HepG2 (cell line): ENCODE data around the gene MYH10. TPM values are rescaled to one million over a fixed set of nuclear protein-coding genes. Genes with fewer than 3 reads are reported as not detected.

ENCODE experiments used
- ATAC-seq: fragments of 200-7000 bp; cut with Tn5 transposase; 3 replicates; pipeline ENCODE4 v1.9.1; 2020; ENCODE audit warnings: mild to moderate bottlenecking, moderate library complexity
- BruUV-seq: library from RNA; stranded (reverse); fragments of 400-500 nt; replicated peaks from 2 replicates; lab custom pipeline; 2021; lab: Mats Ljungman, UMichigan
- CTCF ChIA-PET: fragments of 300-600 bp; formaldehyde crosslinking; extraction: SDS; loops from one replicate; lab custom pipeline; 2021; ENCODE audit warnings: low total read pairs, inconsistent platforms, low intra/inter-chr PET ratio; lab: Yijun Ruan, JAX
- POLR2A ChIA-PET: fragments of 350-600 bp; sonication (Branson Sonifier 250); formaldehyde crosslinking; loops from one replicate; lab custom pipeline; 2020; ENCODE audit warnings: antibody characterized with exemption, inconsistent platforms; lab: Yijun Ruan, JAX
- DNase-seq: peaks from one replicate; pipeline ENCODE4 v3.0.0-alpha.2; 2015; ENCODE audit warnings: low spot score
- FAIRE-seq: peaks from 3 replicates; lab custom pipeline; 2011; peaks lifted over from hg19 to GRCh38; lab: Jason Lieb, UNC
- H2AFZ ChIP-seq: one replicate; pipeline ENCODE4 v1.6.1; 2011; ENCODE audit warnings: low read length, inconsistent platforms
- H3K27ac ChIP-seq: fragments of 300-600 bp; 3 replicates; pipeline ENCODE4 v1.8.0; 2011; ENCODE audit warnings: mixed run types, mild to moderate bottlenecking, mixed read lengths, low read length, inconsistent platforms; ENCODE audit not compliant: insufficient read depth; ENCODE audit errors: extremely low read length
- H3K27me3 ChIP-seq, 2 experiments: fragments of 200-600 bp in 1 of 2; 2 replicates in 1 of 2; 3 replicates in 1 of 2; pipeline versions ENCODE4 v1.6.0 to v1.8.0; 2011; ENCODE audit warnings: low read length in 2 of 2, mild to moderate bottlenecking in 2 of 2, moderate library complexity in 2 of 2, inconsistent platforms in 1 of 2; ENCODE audit not compliant: insufficient read depth in 2 of 2, control insufficient read depth in 1 of 2
- H3K36me3 ChIP-seq, 2 experiments: fragments of 200-600 bp in 1 of 2; replicated peaks in 1 of 2; 2 replicates in 1 of 2; 3 replicates in 1 of 2; pipeline versions ENCODE4 v1.5.1 to v1.8.0; 2011; ENCODE audit warnings: low read length in 2 of 2, inconsistent platforms in 1 of 2; ENCODE audit not compliant: insufficient read depth in 2 of 2, control insufficient read depth in 1 of 2
- H3K4me1 ChIP-seq: 2 replicates; pipeline ENCODE4 v1.5.1; 2012; ENCODE audit warnings: low read length, inconsistent platforms; ENCODE audit not compliant: insufficient read depth
- H3K4me2 ChIP-seq: 2 replicates; pipeline ENCODE4 v1.6.0; 2011; ENCODE audit warnings: low read depth, low read length, inconsistent platforms
- H3K4me3 ChIP-seq, 3 experiments: fragments of 200-600 bp in 1 of 3; sonication (generic), shearing (Covaris generic) in 1 of 3; replicated peaks in 1 of 3; 2 replicates each; pipeline ENCODE4 v1.5.1; 2011 to 2016; ENCODE audit warnings: low read length in 3 of 3, inconsistent platforms in 2 of 3, low read depth in 2 of 3, mild to moderate bottlenecking in 2 of 3, control low read depth in 1 of 3, mixed read lengths in 1 of 3; ENCODE audit not compliant: insufficient read depth in 1 of 3
- H3K79me2 ChIP-seq: one replicate; pipeline ENCODE4 v1.6.1; 2011; ENCODE audit warnings: low read length, inconsistent platforms; ENCODE audit not compliant: insufficient read depth
- H3K9ac ChIP-seq: 2 replicates; pipeline ENCODE4 v1.6.0; 2011; ENCODE audit warnings: mild to moderate bottlenecking, low read depth, low read length, inconsistent platforms; ENCODE audit not compliant: insufficient read depth
- H3K9me3 ChIP-seq: 2 replicates; pipeline ENCODE4 v1.5.1; 2012; ENCODE audit warnings: mild to moderate bottlenecking, low read length
- H4K20me1 ChIP-seq: 2 replicates; pipeline ENCODE4 v1.6.0; 2011; ENCODE audit warnings: inconsistent platforms, mild to moderate bottlenecking, low read length, moderate library complexity; ENCODE audit not compliant: insufficient read depth
- ARHGAP35 ChIP-seq: sonication (generic); formaldehyde crosslinking; IDR thresholded peaks from 2 replicates; pipeline ENCODE4 v1.9.0; 2022; ENCODE audit warnings: mild to moderate bottlenecking, inconsistent platforms, moderate library complexity, missing genetic modification reagents, borderline replicate concordance
- IKZF1 ChIP-seq: fragments of 450-650 bp; IDR thresholded peaks from 2 replicates; pipeline ENCODE4 v1.7.1; 2016
- REPIN1 ChIP-seq: sonication (generic); formaldehyde crosslinking; IDR thresholded peaks from 2 replicates; pipeline ENCODE4 v1.8.0; 2022; ENCODE audit warnings: missing genetic modification reagents, low read depth, mild to moderate bottlenecking, borderline replicate concordance
- SATB2 ChIP-seq: sonication (generic); formaldehyde crosslinking; IDR thresholded peaks from 2 replicates; pipeline ENCODE4 v1.5.0; 2020; ENCODE audit warnings: missing genetic modification reagents
- SRSF4 ChIP-seq: fragments of 200-400 bp; formaldehyde crosslinking; IDR thresholded peaks from one replicate; pipeline ENCODE4 v1.6.1; 2018; ENCODE audit warnings: mild to moderate bottlenecking, low read depth, low read length, moderate library complexity; ENCODE audit not compliant: poor library complexity, severe bottlenecking
- TAF15 ChIP-seq: fragments of 200-400 bp; formaldehyde crosslinking; IDR thresholded peaks from one replicate; pipeline ENCODE4 v1.6.1; 2018; ENCODE audit warnings: mild to moderate bottlenecking, low read depth, low read length; ENCODE audit not compliant: poor library complexity, severe bottlenecking
- ZNF3 ChIP-seq: IDR thresholded peaks from 2 replicates; pipeline ENCODE4 v1.7.0; 2017; ENCODE audit warnings: inconsistent platforms
- ZNF552 ChIP-seq: sonication (generic); formaldehyde crosslinking; IDR thresholded peaks from 2 replicates; pipeline ENCODE4 v1.9.0; 2022; ENCODE audit warnings: missing genetic modification reagents, mild to moderate bottlenecking, borderline replicate concordance
- ZNF576 ChIP-seq: sonication (generic); formaldehyde crosslinking; IDR thresholded peaks from 2 replicates; pipeline ENCODE4 v1.4.0; 2020; ENCODE audit warnings: mild to moderate bottlenecking, missing genetic modification reagents
- ZNF629 ChIP-seq: sonication (generic); formaldehyde crosslinking; conservative IDR thresholded peaks from 2 replicates; pipeline ENCODE4 v1.5.0; 2020; ENCODE audit warnings: missing genetic modification reagents
- ZNF639 ChIP-seq: conservative IDR thresholded peaks from 2 replicates; pipeline ENCODE4 v1.6.1; 2018; ENCODE audit warnings: missing genetic modification reagents
- WGBS: methylation state at CpG from one replicate; pipeline ENCODE4 v1.1.6; 2017; ENCODE audit warnings: low lambda C conversion rate; 5-methylcytosine and 5-hydroxymethylcytosine counted together
- in situ Hi-C: cut with HindIII; loops from 2 replicates; pipeline ENCODE4 v1.10.0; 2017; ENCODE audit warnings: low pct_unique_long_range_greater_than_20kb; ENCODE audit not compliant: extremely low pct_ligation_motif_present
- intact Hi-C: fragments of 100-400 bp; cut with micrococcal nuclease; formaldehyde crosslinking; loops from one replicate; pipeline ENCODE4 v1.10.0; 2022; ENCODE audit not compliant: unreplicated experiment
- polyA plus RNA-seq, 8 experiments: library from polyadenylated mRNA; depleted of rRNA in 3 of 8; stranded (reverse) in 7 of 8; unstranded in 1 of 8; fragments of >200 nt; fragmentation: Illumina TruSeq in 4 of 8; extraction: Trizol in 4 of 8; gene quantifications; 2 replicates each; pipeline versions ENCODE4 v1.2.1 to v1.2.3, GENCODE V29; 2011 to 2016; ENCODE audit warnings: low read depth in 4 of 8, missing spikeins in 1 of 8, mixed read lengths in 1 of 8; ENCODE audit not compliant: insufficient read depth in 1 of 8
- total RNA-seq, 5 experiments: library from RNA; depleted of rRNA; stranded (reverse); fragments of >200 nt; fragmentation: Illumina TruSeq; extraction: Trizol; gene quantifications; 2 replicates each; pipeline ENCODE4 v1.2.3, GENCODE V29; 2016; ENCODE audit warnings: low read depth in 1 of 5

Gene MYH10
- total and polyA plus RNA-seq, 2 of the 13 experiments (the other 11 are each of a cell fraction or from before 2014, with no cell fraction given) = 43.4 to 68.6 TPM

GRCh38 chr17:8665684-8666083 lies 35.2 kb upstream of the MYH10 start:
- no peak overlapping the region for H3K27ac ChIP-seq
- H4K20me1 ChIP-seq = no peaks in the 10 kb centered on the region
- intact Hi-C loops = no loop called here
- DNase-seq (no peak), ATAC-seq (no peak), FAIRE-seq (no peak)
- no peak overlapping the region for H3K4me3 ChIP-seq
- no peak overlapping the region for H2AFZ ChIP-seq
- WGBS = 50% methylated on average over 2 of the region's 2 CpGs
- H3K9ac ChIP-seq = no peak overlapping the region
- POLR2A ChIA-PET = no interaction called here
- no peaks in the 10 kb centered on the region for H3K9me3 ChIP-seq
- CTCF ChIA-PET = no interaction called here
- no peak overlapping the region for H3K4me2 ChIP-seq
- H3K4me1 ChIP-seq = no peaks in the 10 kb centered on the region
- H3K27me3 ChIP-seq = peaks cover 0 to 21% of the 10 kb centered on the region in 2 experiments; a peak in 3 of 5 replicates
- no peaks in the 10 kb centered on the region for H3K79me2 ChIP-seq
- no peaks in the 10 kb centered on the region for H3K36me3 ChIP-seq
- in situ Hi-C loops = no loop called here
- no peak for TF ChIP-seq SATB2 (CRISPR knock-in tag)
- BruUV-seq = no TSS peak

GRCh38 chr17:8664456-8665126 lies 34.1 kb upstream of the MYH10 start:
- no peak overlapping the region for H3K9ac ChIP-seq
- FAIRE-seq (no peak), DNase-seq (no peak), ATAC-seq (no peak)
- no peak overlapping the region for H3K4me3 ChIP-seq
- TF ChIP-seq ZNF629 (CRISPR knock-in tag) (no peak), ZNF552 (CRISPR knock-in tag) (no peak), IKZF1 (no peak), SRSF4 (no peak), TAF15 (no peak), ZNF3 (CRISPR knock-in tag) (no peak), ARHGAP35 (CRISPR knock-in tag) (no peak), ZNF576 (CRISPR knock-in tag) (no peak), ZNF639 (no peak), REPIN1 (CRISPR knock-in tag) (no peak)
- no peak overlapping the region for H3K27ac ChIP-seq
- H3K27me3 ChIP-seq = peaks cover 0 to 21% of the 10 kb centered on the region in 2 experiments; a peak in 3 of 5 replicates
- 66% methylated on average over 12 of the region's 12 CpGs for WGBS
- ChIA-PET CTCF (no interaction called here), POLR2A (no interaction called here)
- no peak overlapping the region for H3K4me2 ChIP-seq
- H3K9me3 ChIP-seq = no peaks in the 10 kb centered on the region
- H2AFZ ChIP-seq = no peak overlapping the region
- in situ Hi-C loops (no loop called here), intact Hi-C loops (no loop called here)
- no peaks in the 10 kb centered on the region for H3K36me3 ChIP-seq
- no TSS peak for BruUV-seq
- no peaks in the 10 kb centered on the region for H3K4me1 ChIP-seq
- H3K79me2 ChIP-seq = no peaks in the 10 kb centered on the region
- no peaks in the 10 kb centered on the region for H4K20me1 ChIP-seq
